Liver (tissue), 3 donors: ENCODE results near the gene TWNK.

Source experiments
- ATF3 ChIP-seq: IDR thresholded peaks from 2 replicates; pipeline ENCODE4 v1.6.1; 2016; ENCODE audit warnings: antibody characterized with exemption
- CTCF ChIP-seq: fragments of 150-350 bp; IDR thresholded peaks from 2 replicates; pipeline ENCODE4 v1.5.1; 2017; ENCODE audit warnings: improper control_type of control experiment, low read depth, low read length; ENCODE audit not compliant: missing input control
- EGR1 ChIP-seq, 2 donors: IDR thresholded peaks; 2 replicates each; pipeline ENCODE4 v1.6.1; 2016 to 2018; ENCODE audit warnings: antibody characterized with exemption in 2 of 2, low read depth in 2 of 2
- FOXA1 ChIP-seq: IDR thresholded peaks from 2 replicates; pipeline ENCODE4 v1.6.1; 2016; ENCODE audit warnings: antibody characterized with exemption
- GABPA ChIP-seq, 2 donors: IDR thresholded peaks in 1 of 2; conservative IDR thresholded peaks in 1 of 2; 2 replicates each; pipeline ENCODE4 v1.6.1; 2016; ENCODE audit warnings: antibody characterized with exemption in 2 of 2, mild to moderate bottlenecking in 1 of 2, moderate library complexity in 1 of 2
- HNF4G ChIP-seq: IDR thresholded peaks from 2 replicates; pipeline ENCODE4 v1.6.1; 2016; ENCODE audit warnings: antibody characterized with exemption
- MAX ChIP-seq: IDR thresholded peaks from 2 replicates; pipeline ENCODE4 v1.6.1; 2016; ENCODE audit warnings: antibody characterized with exemption
- RAD21 ChIP-seq, 2 donors: IDR thresholded peaks; 2 replicates each; pipeline ENCODE4 v1.6.1; 2016; ENCODE audit warnings: antibody characterized with exemption in 2 of 2, mild to moderate bottlenecking in 2 of 2
- REST ChIP-seq: IDR thresholded peaks from 2 replicates; pipeline ENCODE4 v1.6.1; 2016; ENCODE audit warnings: antibody characterized with exemption, mild to moderate bottlenecking
- RXRA ChIP-seq, 2 donors: IDR thresholded peaks; 2 replicates each; pipeline ENCODE4 v1.6.1; 2017 to 2018; ENCODE audit warnings: antibody characterized with exemption in 2 of 2, mild to moderate bottlenecking in 1 of 2
- SP1 ChIP-seq: IDR thresholded peaks from 2 replicates; pipeline ENCODE4 v1.6.1; 2018; ENCODE audit warnings: antibody characterized with exemption, mild to moderate bottlenecking
- TAF1 ChIP-seq: conservative IDR thresholded peaks from 2 replicates; pipeline ENCODE4 v1.6.1; 2016; ENCODE audit warnings: antibody characterized with exemption, mild to moderate bottlenecking
- ZBTB33 ChIP-seq: IDR thresholded peaks from 2 replicates; pipeline ENCODE4 v1.6.1; 2016; ENCODE audit warnings: antibody characterized with exemption
- donor health status: healthy.
- donor health status: healthy.

GRCh38 chr10:101006593-101007098 is 19.3 kb downstream of the TWNK start:
- no peak for TF ChIP-seq CTCF
- TF ChIP-seq EGR1 (IDR thresholded peaks at IDR 0.05; ENCODE audit: low read depth in 2 of 2) = no peak
- TF ChIP-seq REST = no peak
- TF ChIP-seq HNF4G = no peak
- TF ChIP-seq FOXA1 = no peak
- TF ChIP-seq GABPA (IDR thresholded peaks at IDR 0.05 in 1 of 2, conservative IDR thresholded peaks at IDR 0.05 in 1 of 2) = no peak
- no peak for TF ChIP-seq ATF3
- no peak for TF ChIP-seq ZBTB33
- TF ChIP-seq TAF1 = no peak
- no peak for TF ChIP-seq SP1
- TF ChIP-seq RAD21 (IDR thresholded peaks at IDR 0.05) = no peak
- no peak for TF ChIP-seq RXRA (IDR thresholded peaks at IDR 0.05)
- no peak for TF ChIP-seq MAX
